Measurements from ENCODE around the gene ZNF841.

DNA sequence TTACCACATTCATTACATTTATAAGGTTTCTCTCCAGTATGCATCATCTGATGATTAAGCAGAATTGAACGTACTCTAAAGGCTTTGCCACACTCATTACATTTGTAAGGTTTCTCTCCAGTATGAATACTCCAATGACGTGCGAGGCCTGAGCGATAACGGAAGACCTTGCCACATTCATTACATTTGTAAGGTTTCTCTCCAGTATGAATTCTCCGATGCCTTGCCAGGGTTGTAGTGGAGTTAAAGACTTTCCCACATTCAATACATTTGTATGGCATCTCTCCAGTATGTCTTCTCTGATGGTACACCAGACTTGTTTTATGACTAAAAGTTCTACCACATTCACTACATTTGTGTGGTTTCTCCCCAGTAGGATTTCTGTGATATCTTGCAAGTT lies 30.2 kb downstream of the ZNF841 start:
- TF ChIP-seq RBM39 (optimal IDR thresholded peaks at IDR 0.05; ENCODE audit: low read depth, low read length) = no peak
- TF ChIP-seq E4F1 (CRISPR knock-in tag; IDR thresholded peaks at IDR 0.05; ENCODE audit: borderline replicate concordance) = no peak
- TF ChIP-seq POLR2A (conservative IDR thresholded peaks at IDR 0.05) = no peak
- no peak for TF ChIP-seq GTF2F1 (IDR thresholded peaks at IDR 0.05; ENCODE audit: low read depth, low read length)
- no peak for TF ChIP-seq FOXP4 (CRISPR knock-in tag; IDR thresholded peaks at IDR 0.05; ENCODE audit: borderline replicate concordance)
- TF ChIP-seq ZNF785 (CRISPR knock-in tag; IDR thresholded peaks at IDR 0.05) = no peak
- TF ChIP-seq, protein P1, sequence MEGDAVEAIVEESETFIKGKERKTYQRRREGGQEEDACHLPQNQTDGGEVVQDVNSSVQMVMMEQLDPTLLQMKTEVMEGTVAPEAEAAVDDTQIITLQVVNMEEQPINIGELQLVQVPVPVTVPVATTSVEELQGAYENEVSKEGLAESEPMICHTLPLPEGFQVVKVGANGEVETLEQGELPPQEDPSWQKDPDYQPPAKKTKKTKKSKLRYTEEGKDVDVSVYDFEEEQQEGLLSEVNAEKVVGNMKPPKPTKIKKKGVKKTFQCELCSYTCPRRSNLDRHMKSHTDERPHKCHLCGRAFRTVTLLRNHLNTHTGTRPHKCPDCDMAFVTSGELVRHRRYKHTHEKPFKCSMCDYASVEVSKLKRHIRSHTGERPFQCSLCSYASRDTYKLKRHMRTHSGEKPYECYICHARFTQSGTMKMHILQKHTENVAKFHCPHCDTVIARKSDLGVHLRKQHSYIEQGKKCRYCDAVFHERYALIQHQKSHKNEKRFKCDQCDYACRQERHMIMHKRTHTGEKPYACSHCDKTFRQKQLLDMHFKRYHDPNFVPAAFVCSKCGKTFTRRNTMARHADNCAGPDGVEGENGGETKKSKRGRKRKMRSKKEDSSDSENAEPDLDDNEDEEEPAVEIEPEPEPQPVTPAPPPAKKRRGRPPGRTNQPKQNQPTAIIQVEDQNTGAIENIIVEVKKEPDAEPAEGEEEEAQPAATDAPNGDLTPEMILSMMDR (IDR thresholded peaks at IDR 0.05 in 2 of 3, conservative IDR thresholded peaks at IDR 0.05 in 1 of 3; ENCODE audit: insufficient read depth in 2 of 3, low read depth in 1 of 3, low read length in 3 of 3) = no peak
- no peak for TF ChIP-seq RFX1 (IDR thresholded peaks at IDR 0.05)
